ENCODE results near the gene SUPT6H.
"Not testable (repeated sequence)": the region's sequence is repeated elsewhere in the genome, so short reads cannot be mapped to it uniquely, and the experiment has no call there.

Gene SUPT6H

GRCh38 chr17:28703552-28704218, 41.7 kb downstream of the SUPT6H start:
- FAIRE-seq, result no peak

GRCh38 chr17:28704219-28704858, 42.3 kb downstream of the SUPT6H start:
- no peak for FAIRE-seq

GRCh38 chr17:28705074-28705659, 43.2 kb downstream of the SUPT6H start:
- FAIRE-seq, result no peak

- FAIRE-seq, result no peak
Observed at GRCh38 chr17:28705728-28706334, 43.8 kb downstream of the SUPT6H start.

- no peak for FAIRE-seq
Observed at GRCh38 chr17:28706471-28707338, 44.7 kb downstream of the SUPT6H start.

GRCh38 chr17:28707339-28707720, 45.3 kb downstream of the SUPT6H start:
- FAIRE-seq, result no peak

GRCh38 chr17:28710861-28711722, 49.1 kb downstream of the SUPT6H start:
- no peak for FAIRE-seq

GRCh38 chr17:28711723-28712031, 49.7 kb downstream of the SUPT6H start, which contains the start of gene PROCA1:
PROCA1 (minus strand) TSS chr17:28711888; CDS start chr17:28711660, 228 bp downstream.
- FAIRE-seq, result no peak

- no peak for FAIRE-seq
Observed at GRCh38 chr17:28712032-28712704, 50.2 kb downstream of the SUPT6H start.

- no peak for FAIRE-seq
Observed at GRCh38 chr17:28712705-28713415, 50.9 kb downstream of the SUPT6H start.

GRCh38 chr17:28714281-28714680, 52.3 kb downstream of the SUPT6H start:
- no peak for FAIRE-seq

GRCh38 chr17:28715217-28715616, 53.2 kb downstream of the SUPT6H start:
- FAIRE-seq, result no peak

- no peak for FAIRE-seq
Observed at GRCh38 chr17:28716740-28717577, 55.0 kb downstream of the SUPT6H start.

- no peak for FAIRE-seq
Observed at GRCh38 chr17:28717578-28718332, 55.8 kb downstream of the SUPT6H start, which contains the start of gene RAB34. RAB34 (minus strand) TSS chr17:28717868; CDS start chr17:28717266, 602 bp downstream.

- FAIRE-seq, result no peak
Observed at GRCh38 chr17:28718333-28719020, 56.5 kb downstream of the SUPT6H start.

- FAIRE-seq, result no peak
Observed at GRCh38 chr17:28719021-28719433, 57.0 kb downstream of the SUPT6H start.

GRCh38 chr17:28720247-28720996, 58.4 kb downstream of the SUPT6H start:
- no peak for FAIRE-seq

- FAIRE-seq, result not testable (repeated sequence)
Observed at GRCh38 chr17:28720997-28721329, 59.0 kb downstream of the SUPT6H start.
